Fibroblast of upper back skin (primary cell): ENCODE results near the gene NUP54.

Experiments
- DNase-seq: peaks from one replicate; pipeline ENCODE4 v3.0.0-alpha.2; 2013

Gene NUP54

DNA sequence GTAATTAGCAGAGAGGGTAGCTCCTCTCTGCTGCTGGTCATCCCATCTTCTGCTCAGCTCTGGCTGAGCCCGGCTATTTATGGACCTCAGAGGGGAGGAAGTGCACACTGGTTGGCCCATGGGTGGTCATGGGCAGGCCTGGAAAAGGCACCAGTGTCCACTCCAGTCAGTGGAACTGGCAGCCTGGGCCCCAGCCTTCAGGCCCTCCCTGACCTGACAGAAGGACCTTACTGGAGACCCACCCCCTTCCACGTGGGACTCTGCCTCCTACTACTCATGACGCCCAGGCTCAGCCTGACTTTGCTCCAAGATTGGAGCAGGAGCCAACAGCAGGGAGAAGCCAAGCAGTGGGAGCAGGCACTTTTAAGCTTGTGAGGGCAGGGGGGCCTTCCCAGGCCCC, 81.7 kb downstream of the NUP54 start:
- DNase-seq, result no peak
